SK-N-SH (cell line): Measurements from ENCODE around the gene IL27RA.

Experiments
- CTCF ChIP-seq: fragments of 200-600 bp; sonication (generic); IDR thresholded peaks from 2 replicates; pipeline ENCODE4 v1.6.1; 2017; ENCODE audit warnings: antibody characterized with exemption, mild to moderate bottlenecking, moderate library complexity
- FOXM1 ChIP-seq: IDR thresholded peaks from 2 replicates; pipeline ENCODE4 v1.4.0; 2012; ENCODE audit warnings: low read depth, mild to moderate bottlenecking
- GABPA ChIP-seq: IDR thresholded peaks from 2 replicates; pipeline ENCODE4 v1.4.0; 2012; ENCODE audit warnings: low read depth, mild to moderate bottlenecking
- NRF1 ChIP-seq: IDR thresholded peaks from 2 replicates; pipeline ENCODE4 v1.6.1; 2012; ENCODE audit warnings: low read depth, mild to moderate bottlenecking, low read length
- PBX3 ChIP-seq: IDR thresholded peaks from 2 replicates; pipeline ENCODE4; 2012
- POLR2AphosphoS5 ChIP-seq: IDR thresholded peaks from 2 replicates; pipeline ENCODE4 v1.6.1; 2012; ENCODE audit warnings: low read depth, low read length
- YY1 ChIP-seq: IDR thresholded peaks from 2 replicates; pipeline ENCODE4 v1.4.0; 2012; ENCODE audit warnings: low read depth, mild to moderate bottlenecking

- TF ChIP-seq CTCF: no peak
- TF ChIP-seq YY1: no peak
- no peak for TF ChIP-seq NRF1
- no peak for TF ChIP-seq FOXM1
- no peak for TF ChIP-seq POLR2AphosphoS5
- TF ChIP-seq GABPA: no peak
- TF ChIP-seq PBX3: no peak
Observed at GRCh38 chr19:14066134-14066533, 34.6 kb downstream of the IL27RA start.
